Activated gamma-delta T cell (primary cell): ENCODE results near the gene P2RY2.

Experiments
- DNase-seq: peaks from one replicate; lab custom pipeline; 2025; lab: John Stamatoyannopoulos, UW

The P2RY2 gene

DNA sequence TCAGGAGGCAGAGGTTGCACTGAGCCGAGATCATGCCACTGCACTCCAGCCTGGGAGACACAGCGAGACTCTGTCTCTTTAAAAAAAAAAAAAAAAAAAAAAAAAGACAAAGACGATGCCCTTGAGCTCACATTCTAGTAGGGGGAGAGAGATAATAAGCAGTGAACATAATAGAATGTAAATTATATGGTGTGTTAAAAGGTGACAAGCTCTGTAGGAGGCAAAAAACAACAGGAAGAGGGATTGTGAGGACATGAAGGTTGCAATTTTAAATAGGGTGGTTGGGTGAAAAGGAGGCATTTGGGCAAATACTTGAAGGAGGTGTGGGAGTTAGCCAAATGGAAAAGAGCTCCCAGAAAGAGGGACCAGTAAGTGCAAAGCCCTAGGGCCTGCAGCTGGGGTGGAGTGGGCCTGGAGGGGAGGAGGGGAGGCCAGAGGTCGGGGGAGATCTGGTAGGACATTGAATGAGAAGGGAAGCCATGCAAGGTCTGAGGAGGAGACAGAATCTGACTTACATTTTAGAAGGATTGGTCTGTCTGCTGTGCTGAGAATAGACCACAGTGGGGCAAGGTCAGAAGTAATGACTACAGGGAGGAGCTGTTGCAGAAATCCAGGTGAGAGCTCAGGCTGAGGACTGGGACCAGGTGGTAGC lies 26.6 kb downstream of the P2RY2 start:
- DNase-seq, result no peak

GRCh38 chr11:73245461-73245860 lies 27.4 kb downstream of the P2RY2 start:
- no peak for DNase-seq

DNA sequence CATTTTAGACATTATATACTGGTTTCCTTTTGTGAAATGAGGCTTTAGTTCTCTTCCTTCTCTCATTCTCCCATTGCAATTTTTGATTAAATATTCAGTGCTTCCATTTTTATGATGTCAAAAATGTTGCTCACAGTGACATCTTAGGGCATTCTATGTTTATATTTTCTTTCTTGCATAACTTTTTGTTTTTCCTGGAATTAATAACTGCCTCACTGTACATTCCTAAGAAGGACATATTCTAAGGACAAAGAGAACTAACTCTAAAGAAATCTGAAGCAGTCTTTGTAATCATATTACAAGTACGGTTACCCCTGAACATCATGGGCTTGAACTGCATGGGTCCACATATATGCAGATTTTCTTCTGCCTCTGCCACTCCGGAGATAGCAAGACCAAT lies 28.2 kb downstream of the P2RY2 start:
- DNase-seq, result no peak

DNA sequence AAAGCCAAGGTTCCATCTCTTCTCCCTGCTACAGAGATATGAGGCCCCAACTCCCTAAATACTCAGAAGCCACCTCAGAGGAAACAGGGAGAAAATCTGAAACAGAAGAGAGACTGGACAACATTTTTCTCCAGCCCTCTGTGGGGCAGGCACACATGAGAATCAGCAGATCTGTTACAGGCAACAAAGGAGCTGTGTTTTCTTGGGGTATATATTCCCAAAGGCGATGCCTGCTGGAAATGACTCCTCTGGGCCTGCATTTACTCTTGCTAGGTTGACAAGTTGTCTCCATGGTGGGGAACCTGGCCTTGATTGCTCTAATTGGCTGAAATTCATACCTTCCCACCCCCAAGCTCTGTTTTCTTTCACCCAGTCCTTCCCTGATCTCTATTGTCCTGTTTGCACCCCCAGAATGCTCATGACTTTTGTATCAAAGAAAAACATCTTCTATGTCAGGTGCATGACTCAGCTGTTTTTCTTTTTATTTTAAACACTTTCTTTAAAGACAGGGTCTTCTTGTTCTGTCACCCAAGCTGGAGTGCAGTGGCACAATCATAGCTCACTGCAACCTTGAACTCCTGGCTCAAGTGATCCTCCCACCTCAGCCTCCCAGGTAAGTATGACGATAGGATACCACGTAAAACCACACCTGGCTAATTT lies 30.6 kb downstream of the P2RY2 start:
- DNase-seq, result no peak

DNA sequence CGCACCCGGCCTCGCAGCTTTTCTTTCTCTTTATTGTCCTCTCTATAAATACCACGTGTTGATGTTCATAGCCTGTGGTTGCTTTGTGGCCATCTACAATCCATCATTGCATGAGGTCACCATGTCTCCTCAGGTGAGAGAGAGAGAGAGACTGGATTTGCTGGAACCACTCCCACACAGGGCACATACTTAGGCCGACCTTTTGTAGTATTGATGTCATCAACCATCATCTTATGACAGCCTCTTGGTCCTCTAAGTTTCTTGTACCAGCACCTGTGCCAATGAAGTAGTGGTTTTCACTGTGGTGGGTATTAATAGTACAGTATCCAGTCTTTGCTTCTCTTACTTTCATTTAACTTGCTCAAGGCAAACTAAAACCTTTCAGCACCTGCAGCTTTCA lies 31.2 kb downstream of the P2RY2 start:
- no peak for DNase-seq

DNA sequence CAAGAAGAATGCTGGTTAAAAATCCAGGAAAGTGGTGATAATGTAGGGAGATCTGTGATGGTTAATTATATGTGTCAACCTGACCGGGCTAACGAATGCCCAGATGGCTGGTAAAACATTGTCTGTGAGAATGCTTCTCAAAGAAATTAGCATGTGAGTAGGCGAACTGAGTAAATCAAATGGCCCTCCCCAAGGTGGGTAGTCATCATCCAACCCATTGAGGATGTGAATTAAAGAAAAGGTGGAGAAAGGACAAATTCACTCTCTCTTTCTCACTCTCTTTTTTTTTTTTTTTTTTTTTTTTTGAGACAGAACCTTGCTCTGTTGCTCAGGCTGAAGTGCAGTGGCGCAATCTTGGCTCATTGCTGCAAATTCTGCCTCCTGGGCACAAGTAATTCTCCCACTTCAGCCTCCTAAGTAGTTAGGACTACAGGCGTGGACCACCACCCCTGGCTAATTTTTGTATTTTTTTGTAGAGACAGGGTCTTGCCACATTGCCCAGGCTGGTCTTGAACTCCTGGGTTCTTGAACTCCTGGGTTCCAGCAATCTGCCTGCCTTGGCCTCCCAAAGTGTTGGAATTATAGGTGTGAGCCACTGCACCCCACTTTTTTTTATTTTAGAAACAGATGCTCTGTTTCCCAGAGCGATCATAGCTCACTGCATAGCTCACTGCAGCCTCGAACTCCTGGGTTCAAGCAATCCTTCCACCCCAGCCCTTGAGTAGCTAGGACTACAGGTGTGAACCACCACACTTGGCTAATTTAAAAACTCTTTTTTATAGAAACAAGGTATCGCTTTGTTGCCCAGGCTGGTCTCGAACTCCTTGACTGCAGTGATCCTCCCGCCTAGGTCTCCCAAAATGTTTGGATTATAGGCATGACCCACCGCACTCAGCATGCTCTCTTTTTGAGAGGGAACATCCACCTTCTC lies 32.0 kb downstream of the P2RY2 start:
- DNase-seq, result no peak

GRCh38 chr11:73252577-73253191 lies 34.6 kb downstream of the P2RY2 start:
- no peak for DNase-seq

GRCh38 chr11:73257342-73258103 lies 39.4 kb downstream of the P2RY2 start:
- no peak for DNase-seq

DNA sequence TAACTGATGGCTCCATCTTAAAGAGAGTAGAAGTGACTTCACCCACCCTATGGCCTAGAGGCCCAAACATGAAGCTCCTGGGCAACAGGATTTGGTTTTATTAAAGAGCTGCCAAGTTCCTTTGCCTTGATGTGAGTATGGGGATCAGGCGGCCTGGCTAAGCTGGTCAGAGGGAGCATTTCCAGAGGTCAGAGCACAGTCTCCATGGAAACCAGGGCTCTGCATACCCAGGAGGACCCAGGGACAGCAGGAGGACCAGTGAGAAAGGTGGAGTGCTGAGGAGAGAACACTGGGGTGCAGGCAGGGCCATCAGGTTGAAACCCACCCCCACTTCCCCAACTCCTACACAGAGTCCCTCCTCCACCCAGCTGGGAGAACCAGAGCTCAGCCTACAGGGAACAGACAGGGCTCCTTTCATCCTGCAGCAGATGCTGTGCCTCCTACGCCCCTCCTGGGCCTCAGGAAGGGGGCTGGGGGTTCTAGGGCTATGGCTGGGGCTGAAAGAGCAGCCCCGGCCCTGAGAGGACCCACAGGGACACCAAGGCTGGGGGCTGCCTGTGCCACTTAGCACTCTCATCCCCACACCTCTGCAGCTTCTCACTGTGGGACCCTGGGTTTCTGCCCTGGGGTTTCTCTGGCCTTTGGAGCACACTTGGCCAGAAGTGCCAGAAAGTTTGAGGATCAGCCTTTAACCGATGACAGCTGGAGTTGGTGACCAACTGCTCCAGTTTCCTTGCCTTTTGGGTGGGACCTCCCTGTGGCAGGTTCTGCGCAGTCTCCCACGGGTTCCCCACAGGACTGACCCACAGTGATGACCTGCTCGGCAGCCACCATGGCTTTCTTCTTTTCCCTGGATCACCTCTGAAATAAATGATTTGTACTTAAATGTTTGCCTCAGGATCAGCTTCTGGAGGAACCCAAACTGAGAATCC lies 40.3 kb downstream of the P2RY2 start:
- no peak for DNase-seq

DNA sequence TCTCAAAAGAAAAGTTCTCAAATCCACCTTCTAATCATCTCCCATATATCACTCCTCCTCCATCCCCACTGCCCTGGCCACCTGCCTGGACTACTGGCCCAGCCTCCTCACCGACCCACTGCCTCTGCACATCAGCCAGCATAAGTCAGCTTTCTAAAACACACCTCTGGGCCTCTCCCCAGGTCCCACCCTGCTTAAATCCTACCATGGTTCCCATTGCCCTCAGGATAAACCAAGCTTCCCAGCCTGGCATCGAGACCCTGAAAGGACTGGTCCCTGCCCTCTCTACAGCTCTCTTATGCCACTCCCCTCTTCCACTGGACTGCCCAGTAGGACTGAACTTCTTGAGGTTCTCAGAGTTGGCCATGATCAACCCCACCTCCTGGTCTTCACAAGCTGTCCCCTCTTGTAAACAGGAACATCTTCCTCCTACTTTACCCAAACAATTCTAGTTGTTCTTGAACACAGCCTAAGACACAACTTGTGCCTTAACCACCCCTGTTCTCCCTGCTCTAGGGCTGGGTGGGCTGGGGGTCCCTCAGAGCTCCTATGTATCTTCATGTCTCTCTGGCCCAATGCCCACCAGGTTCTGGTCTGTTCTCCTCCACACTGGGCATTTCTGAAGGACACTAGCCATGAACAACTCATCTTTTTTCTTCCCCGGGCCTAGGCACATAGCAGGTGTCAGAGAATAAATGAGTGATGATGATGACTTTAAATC lies 41.5 kb downstream of the P2RY2 start:
- no peak for DNase-seq

- DNase-seq, result no peak
Measured at GRCh38 chr11:73260127-73260457, 42.0 kb downstream of the P2RY2 start.

DNA sequence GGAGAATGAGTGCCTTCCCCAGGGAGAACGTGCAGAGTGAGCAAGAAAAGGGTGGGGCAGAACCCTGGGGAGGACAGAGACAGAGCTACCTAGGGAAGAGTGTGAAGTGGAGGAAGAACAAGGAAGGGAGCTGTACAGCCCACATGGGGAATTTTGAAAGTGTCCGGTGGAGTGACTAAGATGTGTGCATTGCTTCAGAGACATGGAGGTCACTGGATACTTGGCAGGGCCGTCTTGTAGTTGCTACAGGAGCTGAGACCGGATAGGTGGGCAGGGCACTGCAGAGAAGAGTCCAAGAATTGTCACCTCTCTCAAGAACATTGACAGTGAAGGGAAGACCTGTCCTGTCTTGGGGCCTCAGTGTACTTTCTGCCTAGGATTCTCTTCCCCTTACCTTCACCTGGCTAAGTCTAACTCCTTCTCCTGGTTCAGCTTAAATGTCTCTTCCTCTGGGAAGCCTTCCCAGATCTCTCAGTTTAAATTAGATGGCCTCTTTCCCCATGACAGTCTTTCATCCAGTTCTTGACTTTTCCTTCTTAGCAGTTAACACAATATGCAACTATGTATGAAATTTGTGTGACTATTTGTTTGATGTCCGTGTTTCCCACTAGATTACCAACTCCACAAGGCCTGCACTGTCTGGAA lies 44.9 kb downstream of the P2RY2 start:
- no peak for DNase-seq

DNA sequence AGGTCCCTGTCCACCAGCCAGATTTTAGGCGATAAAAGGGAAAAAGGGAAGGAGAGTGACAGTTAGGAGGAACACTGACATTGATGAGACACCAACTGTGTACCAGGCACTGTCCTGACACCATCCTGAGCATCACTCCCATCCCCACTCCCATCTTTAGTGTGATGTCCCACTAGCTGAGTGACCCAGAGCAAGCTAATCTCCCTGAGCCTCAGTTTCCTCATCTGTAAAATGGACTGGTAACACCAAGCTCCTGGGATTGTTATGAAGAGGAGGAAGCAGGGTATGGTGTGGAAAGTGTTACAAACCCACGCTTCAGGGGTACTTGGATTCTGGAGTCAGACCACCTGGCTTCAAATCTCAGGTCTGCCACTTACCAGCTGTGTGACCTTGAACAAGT lies 45.6 kb downstream of the P2RY2 start:
- DNase-seq, result no peak

- DNase-seq, result no peak
Measured at GRCh38 chr11:73265278-73265810, 47.3 kb downstream of the P2RY2 start.

- DNase-seq, result no peak
Measured at GRCh38 chr11:73265853-73266645, 48.0 kb downstream of the P2RY2 start.

GRCh38 chr11:73266646-73267020 lies 48.6 kb downstream of the P2RY2 start:
- DNase-seq, result no peak

DNA sequence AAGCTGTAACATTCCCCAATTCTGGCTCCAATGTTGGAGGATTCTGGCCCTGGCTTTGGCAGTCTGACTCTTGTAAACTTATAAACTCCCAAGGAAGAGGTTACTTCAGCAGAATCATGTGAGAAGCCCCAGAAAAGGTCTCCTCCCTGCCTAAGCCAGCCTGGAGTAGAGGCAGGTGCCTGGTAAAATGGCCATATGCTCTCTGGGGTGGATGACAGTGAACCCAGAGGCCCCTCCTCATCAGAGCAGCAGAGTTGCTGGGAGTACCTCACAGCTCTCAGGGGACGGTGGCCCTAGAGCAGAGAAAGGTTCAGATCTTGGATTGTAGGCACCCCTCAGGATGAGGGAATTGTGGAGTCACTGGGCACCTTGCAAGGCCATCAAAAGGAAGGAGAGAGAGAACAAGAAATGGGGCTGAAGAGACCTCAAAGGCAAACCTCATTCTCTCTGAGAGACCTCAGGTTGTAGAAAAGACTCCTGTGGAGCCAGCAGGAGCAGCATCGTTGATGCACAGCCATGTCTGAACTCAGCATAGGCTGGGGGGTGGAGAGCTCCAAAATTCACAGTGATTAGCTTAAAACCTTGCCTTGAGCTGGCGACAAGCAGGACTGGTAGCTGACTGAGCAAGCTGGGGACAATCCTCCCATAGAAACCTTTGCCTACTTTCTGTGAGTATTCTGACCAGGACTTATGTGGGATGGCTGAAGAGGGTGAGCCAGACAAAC lies 49.2 kb downstream of the P2RY2 start:
- DNase-seq, result no peak
